OCI-M1 (cell line): Measurements from ENCODE around the gene EEF1AKMT4.

Experiments
- DNase-seq: peaks from one replicate; lab custom pipeline; 2025; lab: John Stamatoyannopoulos, UW

The EEF1AKMT4 gene

GRCh38 chr3:184249412-184250166 is at the start of gene EEF1AKMT4:
TSS of gene EEF1AKMT4 (plus strand) at chr3:184249672. CDS start at chr3:184249695, 23 bp downstream.
- DNase-seq, result peak; percentile 97

- no peak for DNase-seq
Measured at GRCh38 chr3:184200825-184201224, 48.6 kb upstream of the EEF1AKMT4 start.

- no peak for DNase-seq
Measured at GRCh38 chr3:184203526-184203925, 45.9 kb upstream of the EEF1AKMT4 start.

GRCh38 chr3:184209146-184209923 is 40.1 kb upstream of the EEF1AKMT4 start:
- no peak for DNase-seq

GRCh38 chr3:184211297-184211696 is 38.2 kb upstream of the EEF1AKMT4 start:
- DNase-seq, result no peak

GRCh38 chr3:184211718-184212117 is 37.8 kb upstream of the EEF1AKMT4 start:
- DNase-seq, result no peak

GRCh38 chr3:184218814-184219213 is 30.7 kb upstream of the EEF1AKMT4 start:
- DNase-seq, result no peak

- DNase-seq, result no peak
Measured at GRCh38 chr3:184222521-184222920, 27.0 kb upstream of the EEF1AKMT4 start.

- DNase-seq, result no peak
Measured at GRCh38 chr3:184223946-184224345, 25.5 kb upstream of the EEF1AKMT4 start.

GRCh38 chr3:184227481-184227935 is 22.0 kb upstream of the EEF1AKMT4 start:
- DNase-seq, result peak; percentile 32

GRCh38 chr3:184228376-184229137 is 20.9 kb upstream of the EEF1AKMT4 start:
- no peak for DNase-seq

GRCh38 chr3:184229394-184230080 is 19.9 kb upstream of the EEF1AKMT4 start, which contains the start of gene VWA5B2:
TSS of gene VWA5B2 (plus strand) at chr3:184229585. CDS start at chr3:184230529, 944 bp downstream.
- peak; percentile 49 for DNase-seq

- no peak for DNase-seq
Measured at GRCh38 chr3:184230081-184230602, 19.3 kb upstream of the EEF1AKMT4 start.

- DNase-seq, result no peak
Measured at GRCh38 chr3:184230603-184231528, 18.6 kb upstream of the EEF1AKMT4 start.

GRCh38 chr3:184231671-184232070 is 17.8 kb upstream of the EEF1AKMT4 start:
- DNase-seq, result no peak

- DNase-seq, result no peak
Measured at GRCh38 chr3:184233127-184233843, 16.2 kb upstream of the EEF1AKMT4 start.

GRCh38 chr3:184234224-184234623 is 15.2 kb upstream of the EEF1AKMT4 start:
- peak; percentile 63 for DNase-seq

- no peak for DNase-seq
Measured at GRCh38 chr3:184234671-184235380, 14.6 kb upstream of the EEF1AKMT4 start.
